Subcutaneous adipose tissue (tissue), 4 donors: ENCODE results near the gene TRMT112. TPM values are rescaled to one million over a fixed set of nuclear protein-coding genes. Genes with fewer than 3 reads are reported as not detected.

Source experiments
- total RNA-seq, 4 donors: library from RNA; depleted of rRNA; stranded (reverse); fragments of >200 nt; gene quantifications; one replicate each; pipeline ENCODE4 v1.1.0, GENCODE V29; 2016
- TF ChIP-seq, protein P1 (sequence below): fragments of 450-650 bp; IDR thresholded peaks from one replicate; pipeline ENCODE4 v1.5.1; 2016; ENCODE audit warnings: low read depth, mild to moderate bottlenecking, control low read depth, antibody characterized with exemption, moderate library complexity

TRMT112 gene
- total RNA-seq, 4 donors from 2014 or later = 225 to 266 (median 241) TPM

DNA sequence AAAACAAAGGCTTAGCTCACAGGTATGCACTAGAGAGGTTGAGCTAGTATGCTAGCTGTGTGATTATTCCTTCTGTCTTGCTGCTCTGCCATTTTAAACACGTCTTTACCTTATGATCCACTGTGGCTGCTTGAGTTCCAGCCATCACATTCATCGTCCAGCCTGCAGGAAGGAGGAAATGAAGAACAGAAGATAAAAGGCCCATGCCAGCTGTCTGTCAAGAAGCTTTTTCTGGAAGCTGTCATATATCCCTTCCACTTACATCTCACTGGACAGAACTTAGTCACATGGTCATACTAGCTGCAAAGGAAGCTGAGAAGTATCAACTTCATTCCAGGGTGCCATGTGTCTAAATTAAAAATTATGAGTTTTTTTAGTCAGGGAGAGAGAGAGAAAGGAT lies 10.0 kb upstream of the TRMT112 start:
- TF ChIP-seq, protein P1, sequence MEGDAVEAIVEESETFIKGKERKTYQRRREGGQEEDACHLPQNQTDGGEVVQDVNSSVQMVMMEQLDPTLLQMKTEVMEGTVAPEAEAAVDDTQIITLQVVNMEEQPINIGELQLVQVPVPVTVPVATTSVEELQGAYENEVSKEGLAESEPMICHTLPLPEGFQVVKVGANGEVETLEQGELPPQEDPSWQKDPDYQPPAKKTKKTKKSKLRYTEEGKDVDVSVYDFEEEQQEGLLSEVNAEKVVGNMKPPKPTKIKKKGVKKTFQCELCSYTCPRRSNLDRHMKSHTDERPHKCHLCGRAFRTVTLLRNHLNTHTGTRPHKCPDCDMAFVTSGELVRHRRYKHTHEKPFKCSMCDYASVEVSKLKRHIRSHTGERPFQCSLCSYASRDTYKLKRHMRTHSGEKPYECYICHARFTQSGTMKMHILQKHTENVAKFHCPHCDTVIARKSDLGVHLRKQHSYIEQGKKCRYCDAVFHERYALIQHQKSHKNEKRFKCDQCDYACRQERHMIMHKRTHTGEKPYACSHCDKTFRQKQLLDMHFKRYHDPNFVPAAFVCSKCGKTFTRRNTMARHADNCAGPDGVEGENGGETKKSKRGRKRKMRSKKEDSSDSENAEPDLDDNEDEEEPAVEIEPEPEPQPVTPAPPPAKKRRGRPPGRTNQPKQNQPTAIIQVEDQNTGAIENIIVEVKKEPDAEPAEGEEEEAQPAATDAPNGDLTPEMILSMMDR = no peak

DNA sequence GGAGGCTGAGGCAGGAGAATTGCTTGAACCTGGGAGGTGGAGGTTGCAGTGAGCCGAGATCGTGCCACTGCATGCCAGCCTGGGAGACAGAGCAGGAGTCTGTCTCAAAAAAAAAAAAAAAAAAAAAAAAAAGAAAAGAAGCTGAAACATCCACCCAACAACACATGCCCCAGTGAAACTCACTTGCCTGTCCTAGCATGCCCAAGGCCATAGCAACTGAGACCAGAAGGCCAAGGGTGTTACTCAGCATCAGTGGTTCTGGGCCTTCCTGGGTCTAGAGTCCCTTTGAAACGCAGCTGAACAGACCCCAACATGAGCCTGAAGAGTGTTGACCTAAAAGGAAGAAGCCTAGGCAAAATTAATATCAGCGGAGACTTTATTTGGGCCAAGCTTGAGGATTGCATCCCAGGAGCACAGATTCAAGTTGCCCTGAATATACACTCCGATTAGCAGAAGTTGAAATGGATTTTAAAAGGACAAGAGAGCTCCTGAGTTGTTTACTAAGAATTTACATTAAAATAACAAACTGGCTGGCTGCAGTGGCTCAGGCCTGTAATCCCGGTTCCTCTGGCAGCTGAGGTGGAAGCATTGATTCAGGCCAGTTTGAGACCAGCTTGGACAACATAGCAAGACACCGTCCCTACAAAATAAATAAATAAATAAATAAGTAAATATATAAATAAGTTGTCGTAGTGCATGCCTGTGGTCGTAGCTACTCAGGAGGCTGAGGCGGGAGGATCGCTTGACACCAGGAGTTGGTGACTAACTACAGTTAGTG lies 7.5 kb upstream of the TRMT112 start:
- TF ChIP-seq, protein P1 = no peak

DNA sequence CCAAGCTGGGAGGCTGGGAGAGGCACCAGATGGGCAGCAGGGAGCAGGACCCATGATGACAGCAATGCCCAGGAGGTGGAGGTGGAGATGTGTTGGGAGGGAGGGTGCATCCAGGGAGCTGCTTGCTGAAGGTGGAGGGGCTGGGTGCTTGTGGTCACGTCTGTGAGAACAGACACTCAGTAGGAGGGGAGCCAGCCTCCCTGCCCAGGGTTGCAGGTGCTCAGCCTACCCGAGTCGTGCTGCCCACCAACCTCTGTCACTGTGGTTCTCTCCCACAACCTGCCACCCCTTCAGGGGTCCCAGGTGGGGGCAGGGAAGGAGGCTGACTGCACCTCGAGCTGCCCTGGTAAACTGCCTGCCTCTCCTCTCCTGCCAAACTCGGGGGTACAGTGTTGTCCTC lies 6.0 kb upstream of the TRMT112 start:
- TF ChIP-seq, protein P1 = no peak

DNA sequence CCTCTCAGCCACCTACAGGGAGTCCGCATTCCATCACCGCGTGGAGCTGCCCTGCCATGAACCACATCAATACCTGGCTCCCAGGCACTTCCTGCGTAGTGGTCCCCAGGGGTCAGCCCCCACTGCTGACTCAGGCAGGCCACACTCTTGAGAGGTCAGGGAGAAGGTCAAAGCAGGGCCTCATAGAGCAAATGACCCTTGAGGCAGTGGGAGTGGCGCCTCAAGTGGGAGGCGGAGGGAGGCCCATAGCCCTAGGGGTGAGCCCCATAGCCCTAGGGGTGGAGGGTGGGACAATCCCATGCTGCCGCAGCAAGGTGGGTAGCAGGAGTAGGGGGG lies 5.5 kb upstream of the TRMT112 start:
- TF ChIP-seq, protein P1 = no peak

DNA sequence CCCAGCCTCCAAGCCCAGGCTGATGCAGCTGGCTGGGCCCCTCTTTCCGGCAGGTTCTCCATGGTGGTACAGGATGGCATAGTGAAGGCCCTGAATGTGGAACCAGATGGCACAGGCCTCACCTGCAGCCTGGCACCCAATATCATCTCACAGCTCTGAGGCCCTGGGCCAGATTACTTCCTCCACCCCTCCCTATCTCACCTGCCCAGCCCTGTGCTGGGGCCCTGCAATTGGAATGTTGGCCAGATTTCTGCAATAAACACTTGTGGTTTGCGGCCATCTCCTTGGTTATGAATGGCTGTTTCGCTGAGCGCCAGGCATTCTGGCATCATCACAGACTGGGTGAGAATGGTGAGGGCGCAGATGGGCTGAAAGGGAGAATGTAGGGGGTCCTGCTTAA lies 4.2 kb upstream of the TRMT112 start:
- TF ChIP-seq, protein P1 = no peak

DNA sequence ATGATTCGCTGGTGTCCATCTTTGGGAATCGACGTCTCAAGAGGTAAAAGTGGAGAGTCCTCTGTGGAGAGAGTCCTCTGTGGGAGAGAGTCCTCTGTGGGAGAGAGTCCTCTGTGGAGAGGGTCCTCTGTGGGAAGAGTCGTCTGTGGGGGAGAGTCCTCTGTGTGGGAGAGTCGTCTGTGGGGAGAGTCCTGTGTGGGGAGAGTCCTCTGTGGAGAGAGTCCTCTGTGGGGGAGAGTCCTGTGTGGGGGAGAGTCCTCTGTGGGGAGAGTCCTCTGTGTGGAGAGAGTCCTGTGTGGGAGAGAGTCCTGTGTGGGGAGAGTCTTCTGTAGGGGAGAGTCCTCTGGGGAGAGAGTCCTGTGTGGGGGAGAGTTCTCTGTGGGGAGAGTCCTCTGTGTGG lies 3.7 kb upstream of the TRMT112 start:
- TF ChIP-seq, protein P1 = no peak

DNA sequence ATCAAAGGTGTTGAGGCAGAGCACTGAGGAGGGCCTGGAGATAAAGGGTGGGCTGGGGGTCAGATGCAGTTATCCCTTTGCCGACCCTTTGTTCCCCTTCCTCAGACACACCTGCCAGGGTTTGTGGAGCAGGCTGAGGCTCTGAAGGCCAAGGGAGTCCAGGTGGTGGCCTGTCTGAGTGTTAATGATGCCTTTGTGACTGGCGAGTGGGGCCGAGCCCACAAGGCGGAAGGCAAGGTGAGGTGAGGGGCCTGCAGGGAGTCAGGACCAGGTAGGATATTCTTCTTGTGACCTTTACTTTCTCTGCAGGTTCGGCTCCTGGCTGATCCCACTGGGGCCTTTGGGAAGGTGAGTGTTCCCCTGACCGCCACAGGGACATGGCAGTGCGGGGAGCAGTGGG lies 3.2 kb upstream of the TRMT112 start:
- TF ChIP-seq, protein P1 = no peak
